ENCODE data around the gene GALNT18.

GALNT18 gene

GRCh38 chr11:11505692-11506091 is 116.1 kb downstream of the GALNT18 start:
- no peak for TF ChIP-seq CEBPB (IDR thresholded peaks at IDR 0.05)
- TF ChIP-seq YY1 (IDR thresholded peaks at IDR 0.05; ENCODE audit: low read depth): no peak
- TF ChIP-seq USF1 (IDR thresholded peaks at IDR 0.05): no peak
- TF ChIP-seq REST (IDR thresholded peaks at IDR 0.05; ENCODE audit: low read depth): no peak
- no peak for TF ChIP-seq CREB1 (IDR thresholded peaks at IDR 0.05; ENCODE audit: low read depth)
- TF ChIP-seq TAF1 (IDR thresholded peaks at IDR 0.05; ENCODE audit: low read depth): no peak
- TF ChIP-seq TCF12 (IDR thresholded peaks at IDR 0.05; ENCODE audit: low read depth): no peak
- no peak for TF ChIP-seq EGR1 (IDR thresholded peaks at IDR 0.05)
- no peak for TF ChIP-seq MAX (IDR thresholded peaks at IDR 0.05)
- no peak for TF ChIP-seq EP300 (IDR thresholded peaks at IDR 0.05; ENCODE audit: borderline replicate concordance)
- no peak for TF ChIP-seq FOXM1 (IDR thresholded peaks at IDR 0.05; ENCODE audit: borderline replicate concordance, low read depth)
- no peak for TF ChIP-seq RAD21 (IDR thresholded peaks at IDR 0.05; ENCODE audit: low read depth)
- no peak for TF ChIP-seq ZBTB7A (IDR thresholded peaks at IDR 0.05; ENCODE audit: low read depth)
- TF ChIP-seq TEAD4 (IDR thresholded peaks at IDR 0.05): no peak

GRCh38 chr11:11505190-11505589 is 116.6 kb downstream of the GALNT18 start:
- TF ChIP-seq CREB1 (IDR thresholded peaks at IDR 0.05; ENCODE audit: low read depth) (no peak), USF1 (IDR thresholded peaks at IDR 0.05) (no peak), EP300 (IDR thresholded peaks at IDR 0.05; ENCODE audit: borderline replicate concordance) (no peak), MAX (IDR thresholded peaks at IDR 0.05) (no peak), ZBTB7A (IDR thresholded peaks at IDR 0.05; ENCODE audit: low read depth) (no peak), REST (IDR thresholded peaks at IDR 0.05; ENCODE audit: low read depth) (no peak), EGR1 (IDR thresholded peaks at IDR 0.05) (no peak), TAF1 (IDR thresholded peaks at IDR 0.05; ENCODE audit: low read depth) (no peak), CEBPB (IDR thresholded peaks at IDR 0.05) (no peak), YY1 (IDR thresholded peaks at IDR 0.05; ENCODE audit: low read depth) (no peak), TEAD4 (IDR thresholded peaks at IDR 0.05) (no peak), RAD21 (IDR thresholded peaks at IDR 0.05; ENCODE audit: low read depth) (no peak)

GRCh38 chr11:11504071-11504470 is 117.7 kb downstream of the GALNT18 start:
- TF ChIP-seq FOXM1 (IDR thresholded peaks at IDR 0.05; ENCODE audit: borderline replicate concordance, low read depth): no peak
- no peak for TF ChIP-seq NFIC (IDR thresholded peaks at IDR 0.05)
- TF ChIP-seq TCF12 (IDR thresholded peaks at IDR 0.05; ENCODE audit: low read depth): no peak
- no peak for TF ChIP-seq TEAD4 (IDR thresholded peaks at IDR 0.05)
- no peak for TF ChIP-seq USF1 (IDR thresholded peaks at IDR 0.05)
- TF ChIP-seq CREB1 (IDR thresholded peaks at IDR 0.05; ENCODE audit: low read depth): no peak
- no peak for TF ChIP-seq MAX (IDR thresholded peaks at IDR 0.05)
- no peak for TF ChIP-seq CEBPB (IDR thresholded peaks at IDR 0.05)
- TF ChIP-seq EGR1 (IDR thresholded peaks at IDR 0.05): no peak
- TF ChIP-seq REST (IDR thresholded peaks at IDR 0.05; ENCODE audit: low read depth): no peak
- TF ChIP-seq YY1 (IDR thresholded peaks at IDR 0.05; ENCODE audit: low read depth): no peak
- no peak for TF ChIP-seq EP300 (IDR thresholded peaks at IDR 0.05; ENCODE audit: borderline replicate concordance)
- no peak for TF ChIP-seq ZBTB7A (IDR thresholded peaks at IDR 0.05; ENCODE audit: low read depth)

Data from Ishikawa (cell line).